H9 (cell line): ENCODE data around the gene HERC6. TPM values are rescaled to one million over a fixed set of nuclear protein-coding genes. Genes with fewer than 3 reads are reported as not detected.

Source experiments
- DNase-seq: peaks from one replicate; pipeline ENCODE4 v3.0.0-alpha.2; 2017
- H2AFZ ChIP-seq: one replicate; pipeline ENCODE4 v1.6.1; 2013; ENCODE audit warnings: mild to moderate bottlenecking, low read length, control low read depth, moderate library complexity
- H2AK5ac ChIP-seq: 2 replicates; pipeline ENCODE4 v1.6.1; 2013; ENCODE audit warnings: low read length, control low read depth, mixed read lengths; ENCODE audit not compliant: insufficient read length
- H2BK120ac ChIP-seq: one replicate; pipeline ENCODE4 v1.6.1; 2013; ENCODE audit warnings: low read depth, mild to moderate bottlenecking, low read length, control low read depth, inconsistent platforms; ENCODE audit not compliant: poor library complexity, severe bottlenecking
- H2BK12ac ChIP-seq: 2 replicates; pipeline ENCODE4 v1.6.1; 2013; ENCODE audit warnings: low read length, control low read depth, mixed read lengths, low read depth; ENCODE audit not compliant: insufficient read length
- H2BK15ac ChIP-seq: 2 replicates; pipeline ENCODE4 v1.6.1; 2013; ENCODE audit warnings: low read depth, low read length, control low read depth
- H2BK20ac ChIP-seq: one replicate; pipeline ENCODE4 v1.6.1; 2013; ENCODE audit warnings: low read depth, mild to moderate bottlenecking, low read length, control low read depth, inconsistent platforms; ENCODE audit not compliant: poor library complexity, severe bottlenecking
- H2BK5ac ChIP-seq: 2 replicates; pipeline ENCODE4 v1.6.1; 2013; ENCODE audit warnings: low read length, control low read depth, mixed read lengths; ENCODE audit not compliant: insufficient read length
- H3K14ac ChIP-seq: 2 replicates; pipeline ENCODE4 v1.6.1; 2013; ENCODE audit warnings: low read length, control low read depth; ENCODE audit not compliant: insufficient read depth
- H3K18ac ChIP-seq: 2 replicates; pipeline ENCODE4 v1.6.1; 2013; ENCODE audit warnings: low read depth, mild to moderate bottlenecking, mixed read lengths, low read length, control low read depth; ENCODE audit not compliant: insufficient read length
- H3K23ac ChIP-seq: 2 replicates; pipeline ENCODE4 v1.6.1; 2013; ENCODE audit warnings: low read length, control low read depth, mixed read lengths, low read depth; ENCODE audit not compliant: insufficient read length
- H3K23me2 ChIP-seq: 2 replicates; pipeline ENCODE4 v1.6.1; 2013; ENCODE audit warnings: low read depth, mild to moderate bottlenecking, mixed read lengths, low read length, control low read depth; ENCODE audit not compliant: insufficient read length, poor library complexity, severe bottlenecking
- H3K27ac ChIP-seq: 2 replicates; pipeline ENCODE4 v1.5.1; 2013; ENCODE audit warnings: low read length, control low read depth, mixed read lengths, low read depth; ENCODE audit not compliant: insufficient read length
- H3K27me3 ChIP-seq: 2 replicates; pipeline ENCODE4 v1.6.1; 2013; ENCODE audit warnings: low read length, control low read depth, inconsistent platforms; ENCODE audit not compliant: insufficient read depth
- H3K4ac ChIP-seq: 2 replicates; pipeline ENCODE4 v1.6.1; 2013; ENCODE audit warnings: low read depth, mild to moderate bottlenecking, control low read depth, inconsistent platforms, low read length, moderate library complexity
- H3K4me1 ChIP-seq: 2 replicates; pipeline ENCODE4 v1.6.1; 2013; ENCODE audit warnings: low read length, control low read depth, inconsistent platforms; ENCODE audit not compliant: insufficient read depth
- H3K4me2 ChIP-seq: 2 replicates; pipeline ENCODE4 v1.6.1; 2013; ENCODE audit warnings: low read length, control low read depth, mixed read lengths; ENCODE audit not compliant: insufficient read length, insufficient read depth
- H3K56ac ChIP-seq: 2 replicates; pipeline ENCODE4 v1.6.1; 2013; ENCODE audit warnings: low read depth, mild to moderate bottlenecking, mixed read lengths, low read length, control low read depth; ENCODE audit not compliant: insufficient read length
- H3K79me1 ChIP-seq: 2 replicates; pipeline ENCODE4 v1.6.1; 2013; ENCODE audit warnings: low read depth, mild to moderate bottlenecking, moderate library complexity, low read length, control low read depth, inconsistent platforms; ENCODE audit not compliant: insufficient read depth, poor library complexity, severe bottlenecking
- H3K79me2 ChIP-seq: 2 replicates; pipeline ENCODE4 v1.6.1; 2013; ENCODE audit warnings: low read length, control low read depth, inconsistent platforms; ENCODE audit not compliant: insufficient read depth
- H3K9ac ChIP-seq: 2 replicates; pipeline ENCODE4 v1.6.1; 2013; ENCODE audit warnings: low read length, control low read depth, mixed read lengths; ENCODE audit not compliant: insufficient read length; ENCODE audit errors: extremely low read depth
- H3K9me3 ChIP-seq: one replicate; pipeline ENCODE4 v1.6.1; 2013; ENCODE audit warnings: low read depth, low read length, inconsistent platforms; ENCODE audit not compliant: control insufficient read depth
- H3T11ph ChIP-seq: one replicate; pipeline ENCODE4 v1.6.1; 2013; ENCODE audit warnings: mild to moderate bottlenecking, low read length, control low read depth, inconsistent platforms
- H4K20me1 ChIP-seq: one replicate; pipeline ENCODE4 v1.6.1; 2013; ENCODE audit not compliant: control insufficient read depth, insufficient read length, insufficient read depth
- H4K5ac ChIP-seq: 2 replicates; pipeline ENCODE4 v1.6.1; 2013; ENCODE audit warnings: low read depth, mild to moderate bottlenecking, mixed read lengths, low read length, control low read depth; ENCODE audit not compliant: insufficient read length
- H4K8ac ChIP-seq: replicated peaks from 2 replicates; pipeline ENCODE4 v1.6.1; 2013; ENCODE audit warnings: low read length, control low read depth, mixed read lengths, low read depth; ENCODE audit not compliant: insufficient read length
- H4K91ac ChIP-seq: 2 replicates; pipeline ENCODE4 v1.6.1; 2013; ENCODE audit warnings: low read depth, mild to moderate bottlenecking, moderate library complexity, mixed read lengths, low read length, control low read depth; ENCODE audit not compliant: insufficient read length
- H3K27ac Mint-ChIP-seq, 3 experiments: 2 replicates in 2 of 3; 3 replicates in 1 of 3; pipeline ENCODE4 v1.8.0; 2020 to 2021; ENCODE audit warnings: mixed read lengths in 3 of 3, mild to moderate bottlenecking in 1 of 3, moderate library complexity in 1 of 3
- H3K27me3 Mint-ChIP-seq: 2 replicates; pipeline ENCODE4 v1.8.0; 2021; ENCODE audit warnings: low read depth, mild to moderate bottlenecking, moderate library complexity, mixed read lengths
- H3K36me3 Mint-ChIP-seq, 3 experiments: 2 replicates in 2 of 3; 3 replicates in 1 of 3; pipeline ENCODE4 v1.8.0; 2020 to 2021; ENCODE audit warnings: low read depth in 3 of 3, mixed read lengths in 3 of 3; ENCODE audit not compliant: insufficient read depth in 1 of 3
- H3K4me1 Mint-ChIP-seq, 2 experiments: 2 replicates each; pipeline ENCODE4 v1.8.0; 2020; ENCODE audit warnings: mixed read lengths in 2 of 2
- H3K4me3 Mint-ChIP-seq, 2 experiments: 2 replicates in 1 of 2; 3 replicates in 1 of 2; pipeline ENCODE4 v1.8.0; 2020 to 2021; ENCODE audit warnings: mild to moderate bottlenecking in 2 of 2, mixed read lengths in 2 of 2, moderate library complexity in 1 of 2
- H3K9me3 Mint-ChIP-seq, 2 experiments: 2 replicates in 1 of 2; 3 replicates in 1 of 2; pipeline ENCODE4 v1.8.0; 2020; ENCODE audit warnings: mild to moderate bottlenecking in 2 of 2, mixed read lengths in 2 of 2, moderate library complexity in 1 of 2
- WGBS: extraction: QIAGEN DNeasy Blood & Tissue Kit; methylation state at CpG from one replicate; pipeline ENCODE4 v1.1.7; 2013; ENCODE audit warnings: missing lambda C conversion rate, low lambda C conversion rate, mixed read lengths; ENCODE audit not compliant: insufficient read length; ENCODE audit errors: extremely low coverage; 5-methylcytosine and 5-hydroxymethylcytosine counted together
- total RNA-seq: library from RNA; stranded (reverse); gene quantifications from 2 replicates; pipeline ENCODE4 v1.2.1, GENCODE V29; 2021
- TF ChIP-seq, protein P1 (sequence below): fragments of 200-600 bp; sonication (generic); conservative IDR thresholded peaks from 3 replicates; pipeline ENCODE4 v1.8.0; 2021; ENCODE audit warnings: antibody characterized with exemption, mild to moderate bottlenecking

The HERC6 gene
- total RNA-seq, 1 experiment from 2014 or later = 8.2 TPM

- no peak overlapping the region for H3K56ac ChIP-seq
- H3K4ac ChIP-seq = no peak overlapping the region
- no peak overlapping the region for H3K4me2 ChIP-seq
- peaks cover 13 to 48% (median 15%) of the 10 kb centered on the region in 3 experiments for H3K36me3 Mint-ChIP-seq
- no peak overlapping the region for H3K14ac ChIP-seq
- H3K4me1 ChIP-seq = no peaks in the 10 kb centered on the region; the same call in 1 of the 2 replicates
- H2AK5ac ChIP-seq = no peak overlapping the region
- no peak overlapping the region for H3K23ac ChIP-seq
- H3K27ac ChIP-seq = no peak overlapping the region
- H3K4me1 Mint-ChIP-seq = peaks cover 14% of the 10 kb centered on the region in 2 experiments
- H3K9me3 Mint-ChIP-seq = peaks cover 35 to 51% of the 10 kb centered on the region in 2 experiments
- H3K9ac ChIP-seq = no peak overlapping the region
- no peak overlapping the region for H3K27ac Mint-ChIP-seq
- no peak overlapping the region for H2AFZ ChIP-seq
- no peaks in the 10 kb centered on the region for H3K9me3 ChIP-seq
- H4K8ac ChIP-seq = no peak overlapping the region
- H2BK5ac ChIP-seq = no peak overlapping the region
- no peak overlapping the region for H2BK15ac ChIP-seq
- TF ChIP-seq, protein P1, sequence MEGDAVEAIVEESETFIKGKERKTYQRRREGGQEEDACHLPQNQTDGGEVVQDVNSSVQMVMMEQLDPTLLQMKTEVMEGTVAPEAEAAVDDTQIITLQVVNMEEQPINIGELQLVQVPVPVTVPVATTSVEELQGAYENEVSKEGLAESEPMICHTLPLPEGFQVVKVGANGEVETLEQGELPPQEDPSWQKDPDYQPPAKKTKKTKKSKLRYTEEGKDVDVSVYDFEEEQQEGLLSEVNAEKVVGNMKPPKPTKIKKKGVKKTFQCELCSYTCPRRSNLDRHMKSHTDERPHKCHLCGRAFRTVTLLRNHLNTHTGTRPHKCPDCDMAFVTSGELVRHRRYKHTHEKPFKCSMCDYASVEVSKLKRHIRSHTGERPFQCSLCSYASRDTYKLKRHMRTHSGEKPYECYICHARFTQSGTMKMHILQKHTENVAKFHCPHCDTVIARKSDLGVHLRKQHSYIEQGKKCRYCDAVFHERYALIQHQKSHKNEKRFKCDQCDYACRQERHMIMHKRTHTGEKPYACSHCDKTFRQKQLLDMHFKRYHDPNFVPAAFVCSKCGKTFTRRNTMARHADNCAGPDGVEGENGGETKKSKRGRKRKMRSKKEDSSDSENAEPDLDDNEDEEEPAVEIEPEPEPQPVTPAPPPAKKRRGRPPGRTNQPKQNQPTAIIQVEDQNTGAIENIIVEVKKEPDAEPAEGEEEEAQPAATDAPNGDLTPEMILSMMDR = no peak
- no peak overlapping the region for H2BK12ac ChIP-seq
- no peaks in the 10 kb centered on the region for H3K27me3 ChIP-seq
- H3K79me1 ChIP-seq = no peaks in the 10 kb centered on the region
- no peak overlapping the region for H2BK20ac ChIP-seq
- H3T11ph ChIP-seq = no peak overlapping the region
- no peak overlapping the region for H3K18ac ChIP-seq
- H3K79me2 ChIP-seq = no peaks in the 10 kb centered on the region
- peaks cover 5% of the 10 kb centered on the region for H3K27me3 Mint-ChIP-seq
- DNase-seq = no peak
- H3K23me2 ChIP-seq = no peaks in the 10 kb centered on the region
- no peak overlapping the region for H4K91ac ChIP-seq
- WGBS = no CpG with 5 or more reads among the region's 10 CpGs
- no peak overlapping the region for H4K5ac ChIP-seq
- H4K20me1 ChIP-seq = no peaks in the 10 kb centered on the region
- no peak overlapping the region for H2BK120ac ChIP-seq
- no peak overlapping the region for H3K4me3 Mint-ChIP-seq
Observed at GRCh38 chr4:88359558-88359957, 19.1 kb upstream of the HERC6 start.
